Tongue (tissue), 2 donors: Measurements from ENCODE around the gene INPP5F. TPM values are rescaled to one million over a fixed set of nuclear protein-coding genes. Genes with fewer than 3 reads are reported as not detected.

ENCODE experiments used
- DNase-seq: peaks from one replicate; pipeline ENCODE4 v3.0.0-alpha.2; 2015
- total RNA-seq: library from RNA; depleted of rRNA; stranded (reverse); fragments of >200 nt; gene quantifications from one replicate; pipeline ENCODE4 v1.2.3, GENCODE V29; 2014

Gene INPP5F
- total RNA-seq, 1 donor from 2014 or later: 24.6 TPM

DNA sequence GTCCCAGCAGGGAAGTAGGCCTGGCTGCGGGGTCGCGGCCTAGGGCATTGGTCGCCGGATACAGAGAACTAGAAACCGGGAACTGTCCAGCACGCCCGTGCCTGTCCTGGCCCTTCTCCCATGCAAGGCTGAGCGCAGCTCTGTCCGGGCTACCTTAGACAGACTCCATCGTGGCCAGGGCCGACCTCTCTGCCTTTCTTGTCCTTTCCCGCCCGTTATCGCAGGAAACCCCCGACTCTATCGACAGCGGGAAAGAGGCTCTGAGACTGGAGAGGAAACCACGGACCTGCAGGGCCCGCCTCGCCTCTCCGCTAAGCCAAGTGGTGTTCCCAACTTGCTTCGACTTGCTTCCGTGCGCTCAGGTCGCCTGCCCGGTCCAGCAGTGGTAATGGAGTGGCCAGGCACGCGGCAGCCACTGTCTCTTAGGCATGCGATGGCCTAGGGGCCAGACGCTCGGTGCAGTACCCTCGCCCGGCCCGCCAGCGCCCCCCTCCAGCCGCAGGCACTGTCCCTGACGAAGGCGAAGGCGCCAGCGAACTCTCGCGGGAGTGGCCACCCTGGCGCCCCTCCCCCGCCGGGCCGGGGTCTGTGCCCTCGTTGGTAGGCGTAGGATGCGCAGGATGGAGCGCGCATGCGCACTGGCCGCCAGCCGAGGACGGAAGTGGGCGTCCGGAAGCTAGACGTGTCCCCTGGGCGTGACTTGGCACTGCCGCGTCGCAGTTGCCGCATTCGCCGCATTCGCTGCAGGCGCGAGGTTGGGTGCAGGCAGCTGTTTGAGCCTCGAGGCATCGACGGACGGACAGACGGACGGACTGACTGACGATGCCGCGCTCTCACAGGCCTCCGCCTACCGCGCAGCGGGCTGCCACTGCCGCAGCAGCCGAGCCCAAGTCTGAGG lies 92.4 kb downstream of the INPP5F start:
- DNase-seq: peak; percentile 92

DNA sequence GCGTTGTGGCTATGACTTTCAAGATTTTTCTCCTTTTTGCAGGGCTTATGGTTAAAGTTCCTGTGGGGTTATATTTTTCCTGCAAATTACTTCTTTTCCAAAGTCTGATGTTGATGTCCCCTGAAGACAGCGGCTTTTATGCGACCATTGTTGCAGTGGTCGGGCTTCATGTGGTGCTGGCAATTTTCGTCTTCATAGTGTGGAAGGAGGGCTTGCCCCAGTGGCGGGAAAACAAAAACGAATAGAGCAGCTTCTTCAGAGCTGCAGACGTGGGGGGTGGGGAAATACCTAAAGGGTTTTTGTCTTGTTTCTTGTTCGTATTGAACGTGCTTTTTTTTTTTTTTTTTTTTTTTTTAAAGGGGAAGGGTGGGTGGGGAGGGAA lies 93.0 kb downstream of the INPP5F start:
- peak; percentile 51 for DNase-seq

DNA sequence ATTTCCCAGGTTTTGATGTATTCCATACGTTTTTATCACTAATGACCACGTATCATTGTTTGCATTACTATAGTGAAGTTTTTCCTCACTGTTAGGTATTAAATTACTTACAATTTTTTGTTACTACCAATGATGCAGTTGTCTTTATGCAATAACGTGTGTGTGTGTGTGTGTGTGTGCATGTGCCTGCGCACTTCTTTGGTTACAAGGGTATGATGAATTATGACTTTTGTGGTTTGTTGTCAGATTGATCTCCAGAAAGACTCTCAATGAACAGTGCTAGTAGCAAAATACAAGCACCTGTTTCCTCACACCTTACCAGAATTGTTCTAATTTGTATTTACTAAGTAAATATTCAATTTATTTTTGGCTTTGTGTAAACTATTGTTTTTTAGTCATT lies 95.3 kb downstream of the INPP5F start:
- no peak for DNase-seq

DNA sequence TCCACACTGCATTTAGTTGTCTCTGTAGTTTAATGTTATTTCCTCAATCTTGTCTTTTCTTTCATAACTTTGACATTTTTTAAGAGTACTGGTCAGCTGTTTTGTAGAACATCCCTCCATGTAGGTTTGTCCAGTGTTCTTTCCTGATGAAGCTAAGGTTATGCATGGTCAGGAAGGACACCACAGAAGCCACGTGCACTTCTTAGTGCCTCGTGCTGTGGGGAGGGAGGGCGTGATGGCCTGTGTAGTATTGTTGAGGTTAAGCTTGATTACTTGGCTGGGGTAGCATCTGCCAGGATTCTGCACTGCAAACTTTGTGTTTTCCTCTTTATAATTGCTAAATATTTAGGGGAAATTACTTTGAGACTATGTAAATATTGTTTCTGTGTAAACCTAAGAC lies 98.4 kb downstream of the INPP5F start:
- no peak for DNase-seq

DNA sequence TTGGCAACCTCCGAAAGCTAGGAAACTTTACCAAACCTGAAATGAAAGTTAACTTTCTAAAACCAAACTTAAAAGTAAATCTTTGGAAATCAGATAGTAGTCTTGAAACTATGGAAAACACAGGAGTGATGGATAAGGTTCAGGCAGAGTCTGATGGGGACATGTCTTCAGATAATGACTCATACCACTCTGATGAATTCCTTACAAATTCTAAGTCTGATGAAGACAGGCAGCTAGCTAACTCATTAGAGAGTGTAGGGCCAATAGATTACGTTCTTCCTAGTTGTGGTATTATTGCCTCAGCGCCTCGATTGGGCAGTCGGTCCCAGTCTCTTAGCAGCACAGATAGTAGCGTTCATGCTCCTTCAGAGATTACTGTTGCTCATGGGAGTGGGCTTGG lies 100.9 kb downstream of the INPP5F start:
- DNase-seq: no peak

DNA sequence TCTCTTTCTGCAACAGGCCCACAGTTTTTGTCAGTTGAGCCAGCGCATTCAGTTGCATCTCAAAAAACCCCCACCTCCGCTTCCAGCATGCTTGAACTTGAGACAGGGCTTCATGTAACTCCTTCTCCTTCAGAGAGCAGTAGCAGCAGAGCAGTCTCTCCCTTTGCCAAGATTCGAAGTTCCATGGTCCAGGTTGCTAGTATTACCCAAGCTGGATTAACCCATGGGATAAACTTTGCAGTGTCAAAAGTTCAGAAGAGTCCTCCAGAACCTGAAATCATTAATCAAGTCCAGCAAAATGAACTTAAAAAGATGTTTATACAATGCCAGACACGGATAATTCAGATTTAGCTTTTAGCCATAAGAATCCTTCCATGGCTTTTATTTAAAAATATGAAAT lies 101.6 kb downstream of the INPP5F start:
- no peak for DNase-seq

DNA sequence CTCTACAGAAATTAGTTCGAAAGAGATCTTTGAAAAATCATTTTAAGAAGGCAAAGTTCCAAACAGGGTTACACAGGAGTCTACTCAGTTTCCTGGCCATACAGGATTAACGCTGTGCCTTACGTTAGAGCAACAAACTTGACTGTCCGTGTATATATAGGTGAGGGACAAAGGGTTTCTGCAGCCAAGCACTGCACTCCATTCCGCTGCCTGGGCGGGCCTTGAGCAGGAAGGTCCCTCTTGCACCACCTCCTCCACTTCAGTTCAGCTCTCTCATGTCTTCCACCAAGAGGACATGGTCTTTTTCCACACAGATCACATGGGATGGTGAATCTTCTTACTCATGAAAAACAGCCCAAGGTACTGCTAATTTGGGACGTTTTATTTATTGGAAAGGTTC lies 103.6 kb downstream of the INPP5F start:
- DNase-seq: no peak

DNA sequence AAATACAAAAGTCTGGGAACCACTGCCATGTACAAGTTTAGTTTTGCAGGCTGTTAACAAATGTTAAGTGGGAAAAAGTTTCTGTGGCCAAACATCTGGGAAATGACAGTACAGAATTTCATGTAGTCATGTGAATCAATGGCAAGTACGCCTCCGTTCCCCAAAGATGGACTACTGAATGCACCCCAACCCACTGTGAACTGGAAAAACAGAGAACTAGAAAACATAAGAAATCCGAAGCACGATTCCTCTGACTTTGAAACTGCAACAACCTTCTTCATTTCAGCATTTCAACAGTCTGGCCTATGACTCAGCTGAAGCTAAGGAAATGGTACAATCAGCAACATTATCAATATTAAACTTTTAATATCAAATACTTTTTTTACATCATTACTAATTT lies 105.0 kb downstream of the INPP5F start:
- no peak for DNase-seq

DNA sequence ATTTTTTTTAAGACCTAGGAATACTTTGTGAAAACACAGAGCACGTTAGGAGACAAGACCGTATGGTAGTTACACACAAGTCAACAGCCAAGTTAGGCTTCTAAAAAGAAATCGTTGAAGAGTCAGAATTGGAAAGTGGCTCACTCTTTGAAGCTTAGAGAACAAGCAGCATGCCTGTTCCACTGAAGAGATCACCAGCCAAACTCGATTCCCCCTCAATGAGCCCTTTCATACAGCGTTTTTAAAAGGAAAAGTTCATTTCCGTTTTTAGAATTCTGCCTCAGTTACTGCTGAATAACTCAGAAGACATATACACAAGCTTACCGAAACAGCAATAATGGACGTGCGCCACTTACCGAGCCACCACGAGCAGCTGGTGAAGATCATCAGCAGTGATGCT lies 105.8 kb downstream of the INPP5F start:
- DNase-seq: peak; percentile 24

DNA sequence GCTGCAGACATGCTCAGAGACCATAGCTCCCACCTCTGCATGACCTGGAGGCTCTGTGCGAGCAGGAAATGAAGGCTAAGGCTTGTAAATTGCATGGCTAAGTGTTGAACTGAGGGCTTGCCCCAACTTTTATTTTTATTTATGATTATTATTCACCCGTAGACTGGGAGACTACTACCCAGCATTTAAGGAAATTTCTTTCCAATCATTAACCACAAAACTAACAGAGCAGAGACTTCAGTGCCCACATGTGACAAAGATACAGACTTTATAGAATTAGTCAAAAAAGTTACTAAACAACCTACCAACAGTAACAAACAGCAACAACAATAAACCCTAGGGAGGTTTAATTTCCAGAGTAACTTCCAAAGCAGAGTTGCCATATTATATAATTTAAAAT lies 107.1 kb downstream of the INPP5F start:
- DNase-seq: no peak

DNA sequence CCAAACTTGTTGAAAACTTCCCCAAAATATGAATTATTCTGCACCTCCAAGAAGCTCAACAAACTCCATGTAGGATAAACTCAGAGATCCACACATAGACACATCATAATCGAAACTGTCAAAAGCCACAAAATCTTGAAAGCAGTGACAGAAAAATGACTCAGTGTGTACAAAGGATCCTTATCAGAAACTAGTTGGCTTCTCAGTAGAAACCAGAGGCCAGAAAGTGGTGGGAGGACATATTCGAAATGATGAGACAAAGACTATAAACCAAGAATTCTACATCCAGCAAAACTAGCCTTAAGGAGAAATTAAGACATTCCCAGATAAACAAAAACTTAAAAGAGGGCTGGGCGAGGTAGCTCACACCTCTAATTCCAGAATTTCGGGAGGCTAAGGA lies 108.3 kb downstream of the INPP5F start:
- DNase-seq: no peak

DNA sequence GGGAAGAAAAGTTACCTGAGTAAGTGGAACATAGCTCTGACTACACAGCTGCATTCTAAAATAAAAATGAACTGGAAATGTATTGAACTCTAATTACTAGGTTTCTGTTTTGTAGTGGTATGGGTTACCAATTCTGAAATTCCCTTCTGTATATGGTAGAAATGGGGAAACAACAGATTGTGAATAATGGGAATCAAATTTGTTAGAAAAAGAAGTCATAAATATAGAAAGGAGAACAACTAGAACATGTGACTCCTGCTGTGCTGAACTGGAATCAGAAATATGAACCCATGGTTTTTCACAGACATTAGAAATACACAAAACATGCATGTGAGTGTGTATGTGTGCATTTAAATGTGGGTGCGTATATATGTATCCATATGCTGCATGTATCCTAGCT lies 119.8 kb downstream of the INPP5F start:
- no peak for DNase-seq

DNA sequence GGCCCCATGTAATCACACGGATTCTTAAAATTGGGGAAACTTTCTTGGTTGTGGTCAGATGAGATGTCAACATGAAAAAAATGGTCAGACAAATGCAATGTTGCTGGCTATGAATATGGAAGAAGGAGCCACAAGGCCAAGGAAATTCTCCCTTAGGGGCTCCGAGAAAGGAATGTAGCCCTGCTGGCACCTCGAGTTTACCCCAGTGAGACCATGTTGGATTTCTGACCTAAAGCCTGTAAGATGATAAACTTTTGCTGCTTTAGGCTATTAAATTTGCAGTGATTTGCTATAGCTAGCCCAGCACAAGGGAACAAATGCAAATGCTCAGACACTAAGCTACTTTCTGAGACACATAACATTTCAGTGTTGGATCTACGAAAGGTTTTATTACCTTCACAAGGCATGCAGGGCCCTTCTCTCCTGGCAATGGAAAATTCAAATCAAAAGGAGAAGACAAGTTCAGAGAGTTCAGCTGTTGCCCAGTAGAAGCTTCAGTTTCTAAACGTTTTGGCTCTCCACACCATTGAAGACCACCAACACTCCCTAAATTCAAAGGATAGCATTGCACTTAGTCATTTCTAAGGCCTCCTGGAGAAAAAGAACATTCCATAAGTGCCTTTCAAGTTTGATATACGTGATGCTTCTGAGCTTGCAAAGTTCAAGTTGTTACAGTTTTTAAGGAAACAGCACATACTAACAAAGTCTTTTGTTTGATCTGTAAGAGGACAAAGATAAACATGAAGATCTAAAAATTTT lies 123.4 kb downstream of the INPP5F start:
- DNase-seq: no peak

DNA sequence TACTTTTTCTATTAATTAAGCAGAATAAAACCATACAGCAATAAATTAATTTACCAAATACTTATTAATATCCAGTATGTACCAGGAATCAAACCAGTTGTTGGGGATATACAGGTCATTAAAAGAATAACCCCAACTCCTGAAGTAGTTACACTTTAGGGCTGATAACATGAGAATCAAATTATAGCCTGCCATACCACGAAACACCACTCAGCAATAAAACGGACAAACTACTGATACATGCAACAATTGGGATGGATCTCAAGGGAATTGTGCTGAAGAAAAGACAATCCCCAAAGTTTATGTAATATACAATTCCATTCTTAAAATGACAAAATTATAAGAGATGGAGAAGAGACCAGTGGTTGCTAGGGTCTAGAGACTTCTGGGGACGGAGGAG lies 124.1 kb downstream of the INPP5F start:
- no peak for DNase-seq

DNA sequence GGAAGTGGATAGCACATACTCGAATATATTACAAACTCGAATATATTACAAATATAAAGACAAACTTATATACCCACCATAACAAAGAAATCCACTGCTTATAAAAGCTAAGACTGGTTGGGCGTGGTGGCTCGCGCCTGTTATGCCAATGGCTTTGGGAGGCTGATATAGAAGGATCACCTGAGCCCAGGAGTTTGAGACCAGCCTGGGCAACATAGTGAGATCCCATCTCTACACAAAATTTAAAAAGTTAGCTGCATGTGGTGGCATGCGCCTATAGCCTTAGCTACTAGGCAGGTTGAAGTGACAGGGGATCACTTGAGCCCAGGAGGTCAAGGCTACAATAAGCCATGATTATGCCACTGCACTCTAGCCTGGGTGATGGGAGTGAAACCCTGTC lies 126.4 kb downstream of the INPP5F start:
- DNase-seq: no peak

DNA sequence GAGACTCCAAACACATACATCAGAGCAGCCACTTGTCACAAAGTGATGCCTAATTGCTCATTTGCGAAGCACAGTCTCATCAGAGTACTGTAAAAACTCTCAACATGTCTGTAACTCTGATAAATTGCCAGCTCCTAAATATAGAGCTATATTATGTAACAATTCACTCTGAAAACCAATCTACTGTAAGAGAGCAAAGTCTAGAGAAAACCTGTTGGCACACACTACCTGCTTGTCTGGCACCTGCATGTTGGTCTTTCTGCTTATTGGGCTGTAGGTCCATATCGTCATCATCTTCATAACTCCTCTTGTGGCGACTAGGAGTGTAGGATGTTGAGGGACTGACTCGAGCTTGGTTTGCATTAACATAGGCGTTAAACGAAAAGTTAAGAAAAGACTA lies 127.0 kb downstream of the INPP5F start:
- DNase-seq: no peak

DNA sequence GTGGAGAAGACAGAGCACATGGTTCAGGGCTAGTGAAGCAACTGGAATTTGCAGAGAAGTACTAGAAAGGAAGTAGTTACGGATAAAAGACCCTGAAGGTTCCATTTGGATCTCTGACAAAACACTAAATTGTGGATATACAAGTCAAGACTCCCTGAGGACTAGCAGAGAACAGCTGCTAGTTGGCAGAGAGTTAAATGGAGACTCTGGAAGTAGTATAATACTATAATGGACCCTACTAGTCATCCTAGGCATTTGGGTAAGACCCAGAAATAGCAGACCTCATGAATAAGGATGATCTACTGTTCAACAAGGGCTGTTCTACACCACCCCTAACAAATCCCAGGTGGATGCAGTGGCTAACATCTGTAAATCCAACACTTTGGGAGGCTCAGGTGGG lies 127.7 kb downstream of the INPP5F start:
- DNase-seq: peak; percentile 51

DNA sequence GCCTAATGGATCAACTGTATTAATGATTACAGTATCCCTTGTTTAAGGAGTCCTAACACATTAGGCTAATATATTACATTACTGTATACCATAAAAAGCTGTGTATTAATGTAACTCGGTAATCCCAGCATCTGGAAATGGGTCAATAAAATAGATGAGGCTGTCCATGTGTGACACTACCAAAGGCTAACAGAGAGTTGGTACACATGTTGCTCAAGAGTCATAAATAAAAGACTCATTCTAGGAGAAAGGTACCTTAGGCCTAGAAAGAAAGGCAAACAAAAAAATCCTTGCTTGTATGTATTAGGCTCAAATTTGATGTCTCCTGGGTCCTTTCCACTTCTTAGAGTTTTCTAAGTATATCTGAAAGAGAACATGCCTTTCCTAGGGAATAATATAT lies 132.2 kb downstream of the INPP5F start:
- no peak for DNase-seq

DNA sequence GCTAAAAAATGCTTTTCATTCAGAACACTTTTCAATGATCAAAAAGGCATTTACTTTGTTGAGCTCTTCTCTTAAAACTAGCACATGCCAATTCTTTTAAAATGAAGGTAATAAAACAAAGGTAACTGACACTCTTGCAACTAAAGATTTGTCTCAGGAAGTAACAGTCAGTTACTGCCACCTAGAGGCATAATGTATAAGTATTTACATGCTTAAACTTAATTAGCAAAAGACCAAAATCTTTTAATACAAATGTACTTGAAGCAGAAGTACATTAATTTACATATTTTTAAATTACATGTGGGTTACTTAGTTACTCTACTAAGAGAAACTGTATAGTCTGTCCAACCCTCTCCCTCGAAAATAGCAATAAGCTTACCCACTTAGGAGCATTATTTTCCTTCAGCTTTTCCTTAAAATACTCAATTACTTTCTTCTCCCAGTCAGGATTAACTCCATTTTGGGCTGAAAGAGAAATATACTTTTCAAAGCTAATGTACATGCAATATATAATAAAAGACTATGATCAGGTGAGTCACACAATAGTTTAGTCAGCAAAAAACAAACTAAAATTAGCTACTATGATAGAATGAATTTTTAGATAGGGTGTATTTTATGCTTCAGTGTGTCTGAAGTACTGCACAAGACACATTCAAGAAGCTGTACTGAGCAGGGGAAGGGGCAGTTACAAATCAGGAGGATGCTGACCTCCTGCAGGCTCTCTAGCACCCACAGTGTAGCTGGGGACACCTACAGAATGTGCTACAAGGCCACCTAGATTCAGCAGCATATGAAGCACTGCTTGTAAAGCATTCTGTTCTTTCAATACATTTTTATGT lies 133.8 kb downstream of the INPP5F start:
- peak; percentile 63 for DNase-seq

DNA sequence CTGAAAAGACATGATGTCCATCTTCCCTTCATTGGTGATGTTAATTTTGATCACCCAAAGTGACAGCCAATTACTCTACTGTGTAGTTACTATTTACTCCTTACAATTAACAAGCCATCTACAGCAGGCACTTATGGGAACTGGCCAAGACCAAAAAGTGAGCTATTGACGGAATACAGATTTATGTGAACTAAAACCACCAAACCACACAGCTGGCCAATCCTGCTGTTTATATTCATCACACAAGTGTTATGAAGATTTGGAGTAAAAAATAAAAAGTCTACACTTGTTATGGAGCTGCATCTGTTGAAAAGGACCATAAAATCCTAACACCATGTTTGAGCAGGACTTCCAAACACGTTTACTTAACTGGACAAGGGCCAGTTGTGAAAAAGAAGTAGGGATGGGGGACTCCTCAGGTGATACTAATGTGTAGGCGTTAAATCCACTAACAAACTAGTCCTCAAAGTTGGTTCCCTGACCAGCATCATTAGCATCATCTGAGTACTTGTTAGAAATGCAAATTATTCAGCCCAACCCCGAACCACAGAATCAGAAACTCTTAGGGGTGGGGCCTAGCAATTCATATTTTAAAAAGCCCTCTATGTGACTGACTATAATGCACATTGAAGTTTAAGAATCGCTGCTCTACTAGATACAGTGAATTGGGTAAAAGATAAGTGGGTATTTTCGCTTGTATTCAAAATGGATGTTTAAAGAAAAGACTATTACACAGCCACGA lies 135.2 kb downstream of the INPP5F start:
- no peak for DNase-seq

DNA sequence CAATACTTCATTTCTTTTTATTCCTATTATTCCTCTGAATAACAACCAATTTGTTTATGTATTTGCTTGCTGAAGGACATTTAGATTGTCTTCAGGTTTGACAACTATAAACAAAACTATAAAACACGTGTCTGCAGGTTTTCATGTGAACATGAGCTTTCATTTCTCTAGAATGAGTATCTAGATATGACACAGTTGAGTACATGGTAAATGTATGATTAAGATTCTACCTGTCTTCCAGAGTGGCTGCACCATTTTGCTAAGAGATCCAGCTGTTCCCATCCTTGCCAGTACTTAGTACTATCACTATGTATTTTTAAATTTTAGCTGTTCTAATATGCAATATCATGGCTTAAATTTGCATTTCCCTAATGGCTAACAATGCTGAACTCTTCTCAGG lies 136.7 kb downstream of the INPP5F start:
- DNase-seq: no peak

DNA sequence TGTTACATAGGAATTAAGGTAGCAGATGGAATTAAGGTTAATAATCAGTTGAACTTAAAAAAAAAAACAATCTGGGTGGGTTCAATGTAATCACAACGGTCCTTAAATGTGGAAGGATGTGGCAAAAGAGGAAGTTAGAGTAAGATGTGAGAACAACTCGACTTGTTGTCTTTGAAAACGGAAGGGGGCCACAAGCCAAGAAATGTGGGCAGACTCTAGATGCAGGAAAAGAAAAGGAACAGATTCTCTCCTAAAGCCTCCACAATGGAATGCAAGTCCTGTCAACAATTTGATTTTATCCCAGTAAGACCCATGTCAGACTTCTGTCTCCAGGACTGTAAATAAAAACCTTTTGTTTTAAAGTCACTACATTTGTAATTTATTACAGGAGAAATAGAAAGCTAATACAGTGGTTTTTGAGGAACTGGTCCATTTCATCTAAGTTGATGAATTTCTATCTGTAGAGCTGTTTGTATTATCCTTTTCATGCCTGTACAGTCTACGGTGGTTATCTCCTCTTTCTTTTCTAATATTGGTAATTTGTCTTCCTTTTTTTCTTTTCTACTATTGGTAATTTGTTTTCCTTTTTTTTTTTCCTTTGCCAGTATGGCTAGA lies 138.2 kb downstream of the INPP5F start:
- DNase-seq: no peak
